ENCODE measurements around the gene SLC30A1.

GRCh38 chr1:211606914-211607753, 28.2 kb upstream of the SLC30A1 start:
- TF ChIP-seq EZH2phosphoT487 (IDR thresholded peaks at IDR 0.05): no peak
- TF ChIP-seq CTCF (IDR thresholded peaks at IDR 0.05): no peak
- TF ChIP-seq EZH2 (IDR thresholded peaks at IDR 0.05): no peak
